NCI-H2081 (cell line): ENCODE results near the gene HIP1.
"Not testable (repeated sequence)": the region's sequence is repeated elsewhere in the genome, so short reads cannot be mapped to it uniquely, and the experiment has no call there.

Experiments
- DNase-seq, 2 experiments: peaks; one replicate each; lab custom pipeline; 2025; lab: John Stamatoyannopoulos, UW

Gene HIP1

GRCh38 chr7:75716992-75717626 lies 21.6 kb downstream of the HIP1 start:
- DNase-seq, result no peak

DNA sequence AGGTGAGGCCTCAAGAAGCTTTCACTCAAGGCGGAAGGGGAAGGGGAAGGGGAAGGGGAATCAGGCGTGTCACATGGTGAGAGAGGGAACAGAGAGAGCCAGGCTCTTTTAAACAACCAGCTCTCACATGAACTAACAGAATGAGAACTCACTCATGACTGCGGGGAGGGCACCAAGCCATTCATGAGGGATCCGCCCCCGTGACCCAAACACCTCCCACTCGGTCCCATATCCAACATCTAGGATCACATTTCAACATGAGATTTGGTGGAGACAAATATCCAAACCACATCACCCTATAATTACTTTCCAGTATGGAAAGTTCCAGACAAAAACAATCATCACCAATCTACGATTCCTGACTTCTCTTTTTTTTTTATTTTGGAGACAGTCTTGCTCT lies 22.9 kb downstream of the HIP1 start:
- DNase-seq, result no peak

- no peak for DNase-seq
Observed at GRCh38 chr7:75712517-75713361, 26.0 kb downstream of the HIP1 start.

GRCh38 chr7:75711656-75712514 lies 26.9 kb downstream of the HIP1 start:
- no peak for DNase-seq

DNA sequence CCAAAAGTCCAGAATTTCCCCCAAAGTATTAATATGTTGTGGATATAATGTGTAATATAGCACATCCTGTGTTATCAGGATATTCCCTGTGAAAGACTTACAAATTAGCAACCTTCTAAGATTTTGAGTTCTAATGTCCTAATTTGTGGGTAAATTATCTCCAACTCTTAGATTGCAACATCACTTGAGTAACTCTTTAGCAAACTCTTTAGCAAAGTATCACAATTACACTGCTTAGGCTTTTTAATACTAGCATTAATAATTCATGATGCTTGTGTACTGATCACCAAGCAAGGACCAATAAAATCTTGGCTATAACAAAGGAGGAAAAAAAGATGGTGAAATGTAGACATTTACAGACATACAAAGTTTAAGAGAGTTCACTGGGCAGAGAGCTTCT lies 27.7 kb downstream of the HIP1 start:
- no peak for DNase-seq

DNA sequence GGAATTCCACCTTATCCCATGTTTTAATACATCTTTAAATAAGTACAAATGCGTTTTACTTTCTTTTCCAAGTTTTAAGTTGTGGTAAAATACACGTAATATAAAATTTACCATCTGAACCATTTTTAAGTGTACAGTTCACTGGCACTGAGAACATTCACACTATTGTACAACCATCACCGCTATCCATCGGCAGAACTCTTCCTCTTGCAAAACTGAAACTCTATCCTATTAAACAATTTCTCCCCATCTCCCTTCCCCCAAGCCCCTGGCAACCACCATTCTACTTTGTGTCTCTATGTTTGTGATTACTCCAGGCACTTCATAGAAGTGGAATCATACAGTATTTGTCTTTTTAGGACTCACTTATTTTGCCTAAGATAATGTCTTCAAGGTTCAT lies 33.8 kb downstream of the HIP1 start:
- no peak for DNase-seq

DNA sequence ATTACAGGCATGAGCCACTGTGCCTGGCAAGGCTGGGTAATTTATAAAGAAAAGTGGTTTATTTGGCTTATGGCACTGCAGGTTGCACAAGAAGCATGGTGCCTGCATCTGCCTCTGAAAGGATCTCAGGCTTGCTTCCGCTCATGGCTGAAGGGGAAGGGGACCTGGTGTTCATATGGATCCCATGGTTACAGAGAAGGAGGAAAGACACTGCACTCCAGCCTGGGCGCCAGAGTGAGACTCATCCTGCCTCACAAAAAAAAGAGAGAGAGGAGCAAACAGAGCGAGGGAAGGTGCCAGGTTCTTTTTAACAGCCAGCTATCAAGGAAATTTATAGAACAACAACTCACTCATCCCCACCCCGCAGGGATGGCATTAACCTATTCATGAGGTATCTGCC lies 36.2 kb downstream of the HIP1 start:
- no peak for DNase-seq

- DNase-seq, result no peak
Observed at GRCh38 chr7:75699993-75700392, 38.7 kb downstream of the HIP1 start.

- DNase-seq, result no peak
Observed at GRCh38 chr7:75698358-75698757, 40.4 kb downstream of the HIP1 start.

- DNase-seq, result no peak
Observed at GRCh38 chr7:75696263-75697037, 42.3 kb downstream of the HIP1 start.

GRCh38 chr7:75694638-75695399 lies 43.9 kb downstream of the HIP1 start:
- DNase-seq, result peak in 1 of 2 experiments; percentile 76

- DNase-seq, result not testable (repeated sequence)
Observed at GRCh38 chr7:75693668-75694067, 45.1 kb downstream of the HIP1 start.

DNA sequence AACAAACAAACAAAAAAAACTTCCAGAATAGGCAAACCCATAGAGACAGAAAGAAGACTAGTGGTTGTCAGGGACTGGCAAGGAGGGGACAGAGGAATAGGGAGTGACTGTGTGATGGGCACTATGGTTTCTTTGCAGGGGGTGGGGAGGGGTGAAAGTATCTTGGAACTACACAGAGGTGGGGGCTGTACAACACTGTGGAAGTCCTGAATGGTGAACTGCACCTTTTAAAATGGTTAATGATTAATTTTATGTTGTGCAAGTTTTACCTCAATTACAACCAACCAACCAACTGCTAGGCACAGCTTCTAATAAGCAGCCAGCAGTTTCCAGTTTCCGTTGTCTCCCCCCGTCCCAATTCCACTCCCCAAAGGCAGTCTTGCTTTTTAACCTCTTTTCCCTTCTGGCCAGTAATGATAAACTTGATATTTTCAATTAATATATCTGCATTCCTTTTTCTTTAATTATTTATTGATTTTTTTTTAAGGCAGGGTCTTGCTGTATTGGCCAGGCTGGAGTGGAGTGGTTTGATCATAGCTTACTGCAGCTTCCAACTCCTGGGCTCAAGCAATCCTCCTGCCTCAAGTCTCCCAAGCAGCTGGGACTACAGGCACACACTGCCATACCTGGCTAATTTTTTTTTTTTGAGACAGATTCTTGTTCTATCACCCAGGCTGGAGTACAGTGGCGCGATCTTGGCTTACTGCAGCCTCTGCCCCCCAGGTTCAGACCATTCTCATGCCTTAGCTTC lies 46.8 kb downstream of the HIP1 start:
- no peak for DNase-seq

GRCh38 chr7:75690121-75690523 lies 48.6 kb downstream of the HIP1 start:
- DNase-seq, result peak in 1 of 2 experiments; percentile 26

DNA sequence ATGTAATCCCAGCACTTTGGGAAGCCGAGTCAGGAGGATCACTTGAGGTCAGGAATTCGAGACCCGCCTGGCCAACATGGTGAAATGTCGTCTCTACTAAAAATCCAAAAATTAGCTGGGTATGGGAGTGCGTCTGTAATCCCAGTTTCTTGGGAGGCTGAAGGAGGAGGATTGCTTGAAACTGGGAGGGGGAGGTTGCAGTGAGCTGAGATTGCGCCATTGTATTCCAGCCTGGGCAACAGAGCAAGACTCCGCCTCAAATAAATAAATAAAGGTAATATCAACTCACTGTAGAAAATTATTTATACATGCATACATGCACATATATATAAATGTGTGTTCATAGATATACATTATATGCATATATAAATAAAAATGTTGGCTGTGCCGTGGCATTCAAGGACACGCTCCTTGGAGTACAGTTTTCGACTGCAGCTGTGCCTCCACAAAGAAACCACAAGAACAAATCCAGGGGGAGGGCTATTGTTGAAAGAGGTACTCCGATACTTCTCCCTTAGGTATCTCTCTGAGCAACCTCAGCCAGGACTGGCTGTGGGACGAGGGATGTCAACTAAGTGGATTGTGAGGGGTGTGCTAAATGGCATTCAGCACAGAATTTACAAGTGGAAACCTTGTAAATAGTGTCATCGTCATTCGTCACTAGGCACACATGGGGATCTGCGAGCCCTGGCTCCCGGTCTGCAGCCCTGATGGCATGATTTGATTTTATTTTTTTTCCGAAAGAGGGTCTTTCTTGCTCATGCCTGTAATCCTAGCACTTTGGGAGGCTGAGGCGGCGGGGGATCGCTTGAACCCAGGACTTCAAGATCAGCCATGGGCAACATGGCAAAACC lies 49.3 kb downstream of the HIP1 start:
- peak in 1 of 2 experiments; percentile 26 for DNase-seq

GRCh38 chr7:75688200-75689136 lies 50.3 kb downstream of the HIP1 start:
- DNase-seq, result peak; percentile 96 to 98

- no peak for DNase-seq
Observed at GRCh38 chr7:75687246-75688088, 51.3 kb downstream of the HIP1 start.
